Fibroblast of lung (primary cell): ENCODE data around the gene ADAMTS10. TPM values are rescaled to one million over a fixed set of nuclear protein-coding genes. Genes with fewer than 3 reads are reported as not detected.

Source experiments
- DNase-seq, 2 donors: peaks; one replicate each; pipeline versions ENCODE4 v3.0.0 to v3.0.0-alpha.2; 2010; ENCODE audit warnings: low read depth in 2 of 2
- H2AFZ ChIP-seq: 2 replicates; pipeline ENCODE4 v1.5.1; 2012; ENCODE audit warnings: low read length, control low read depth, inconsistent platforms
- H3K27ac ChIP-seq: 2 replicates; pipeline ENCODE4 v1.5.1; 2011; ENCODE audit warnings: low read length, control low read depth; ENCODE audit not compliant: insufficient read depth
- H3K27me3 ChIP-seq: 2 replicates; pipeline ENCODE4 v1.5.1; 2011; ENCODE audit warnings: mild to moderate bottlenecking, low read length; ENCODE audit not compliant: control insufficient read depth, insufficient read depth
- H3K36me3 ChIP-seq: 2 replicates; pipeline ENCODE4 v1.5.1; 2011; ENCODE audit warnings: low read length; ENCODE audit not compliant: control insufficient read depth, insufficient read depth
- H3K4me1 ChIP-seq: 2 replicates; pipeline ENCODE4 v1.5.1; 2011; ENCODE audit warnings: low read length; ENCODE audit not compliant: control insufficient read depth, insufficient read depth; ENCODE audit errors: extremely low read depth
- H3K4me2 ChIP-seq: 2 replicates; pipeline ENCODE4 v1.5.1; 2011; ENCODE audit warnings: low read length, control low read depth; ENCODE audit not compliant: insufficient read depth; ENCODE audit errors: extremely low read depth
- H3K4me3 ChIP-seq, 4 experiments: fragments of 200-600 bp in 1 of 4; sonication (generic) in 1 of 4; replicated peaks in 1 of 4; 2 replicates each; pipeline ENCODE4 v1.5.1; 2011 to 2016; ENCODE audit warnings: low read length in 4 of 4, low read depth in 3 of 4, mild to moderate bottlenecking in 3 of 4, control low read depth in 2 of 4, inconsistent platforms in 1 of 4, mixed read lengths in 1 of 4; ENCODE audit not compliant: insufficient read depth in 1 of 4; ENCODE audit errors: control extremely low read depth in 1 of 4
- H3K79me2 ChIP-seq: 2 replicates; pipeline ENCODE4 v1.5.1; 2012; ENCODE audit warnings: mild to moderate bottlenecking, low read length, inconsistent platforms; ENCODE audit not compliant: control insufficient read depth, insufficient read depth
- H3K9ac ChIP-seq: 2 replicates; pipeline ENCODE4 v1.5.1; 2011; ENCODE audit warnings: mild to moderate bottlenecking, low read length, control low read depth; ENCODE audit not compliant: insufficient read depth
- H3K9me3 ChIP-seq: 2 replicates; pipeline ENCODE4 v1.5.1; 2012; ENCODE audit warnings: low read depth, low read length; ENCODE audit not compliant: control insufficient read depth, insufficient read depth
- H4K20me1 ChIP-seq: 2 replicates; pipeline ENCODE4 v1.5.1; 2011; ENCODE audit warnings: low read length; ENCODE audit not compliant: control insufficient read depth, insufficient read depth; ENCODE audit errors: extremely low read depth
- CTCF ChIP-seq, 2 donors: IDR thresholded peaks in 1 of 2; conservative IDR thresholded peaks in 1 of 2; 1 replicate in 1 of 2; 2 replicates in 1 of 2; pipeline ENCODE4 v1.5.1; 2011 to 2012; ENCODE audit warnings: low read length in 2 of 2, control low read depth in 1 of 2, inconsistent platforms in 1 of 2, low read depth in 1 of 2, mild to moderate bottlenecking in 1 of 2
- EZH2 ChIP-seq: IDR thresholded peaks from 2 replicates; pipeline ENCODE4 v1.5.1; 2012; ENCODE audit warnings: low read length, control low read depth, mild to moderate bottlenecking; ENCODE audit errors: missing control alignments
- polyA plus RNA-seq, 2 donors: library from polyadenylated mRNA; depleted of rRNA in 1 of 2; stranded (reverse) in 1 of 2; unstranded in 1 of 2; fragments of >200 nt; gene quantifications; 2 replicates each; pipeline ENCODE4 v1.2.1, GENCODE V29; 2011 to 2012; ENCODE audit warnings: missing spikeins in 1 of 2
- total RNA-seq: library from RNA; depleted of rRNA; stranded (reverse); fragments of >200 nt; gene quantifications from 2 replicates; pipeline ENCODE4 v1.2.1, GENCODE V29; 2014

ADAMTS10 gene
- total and polyA plus RNA-seq, 2 donors (not counting 1 experiment from before 2014, with no cell fraction given): 2.0 to 11.2 TPM

- H4K20me1 ChIP-seq: no peaks in the 10 kb centered on the region
- TF ChIP-seq CTCF (conservative IDR thresholded peaks at IDR 0.05 in 1 of 2, IDR thresholded peaks at IDR 0.05 in 1 of 2; ENCODE audit: low read depth in 1 of 2, low read length in 2 of 2) (no peak), EZH2 (no peak)
These were observed 25.3 kb downstream of the ADAMTS10 start for GRCh38 chr19:8584965-8585893.

GRCh38 chr19:8580710-8581281 lies 29.7 kb downstream of the ADAMTS10 start:
- no peaks in the 10 kb centered on the region for H3K4me1 ChIP-seq
- no peaks in the 10 kb centered on the region for H3K36me3 ChIP-seq
- peak; percentile 91 to 99 for TF ChIP-seq CTCF (conservative IDR thresholded peaks at IDR 0.05 in 1 of 2, IDR thresholded peaks at IDR 0.05 in 1 of 2; ENCODE audit: low read depth in 1 of 2, low read length in 2 of 2)
- no peak for TF ChIP-seq EZH2
- H3K9me3 ChIP-seq: no peaks in the 10 kb centered on the region
- H3K27me3 ChIP-seq: peaks cover 3% of the 10 kb centered on the region
- H4K20me1 ChIP-seq: no peaks in the 10 kb centered on the region
- H3K79me2 ChIP-seq: no peaks in the 10 kb centered on the region
- H2AFZ ChIP-seq: no peak overlapping the region
- peak; percentile 55 to 73 for DNase-seq
- no peak overlapping the region for H3K27ac ChIP-seq
- no peak overlapping the region for H3K4me3 ChIP-seq
- H3K9ac ChIP-seq: no peak overlapping the region
- H3K4me2 ChIP-seq: no peak overlapping the region

More at GRCh38 chr19:8584965-8585893, 25.3 kb downstream of the ADAMTS10 start:
- no peaks in the 10 kb centered on the region for H3K36me3 ChIP-seq
- H3K9ac ChIP-seq: no peak overlapping the region
- H3K27me3 ChIP-seq: no peaks in the 10 kb centered on the region
- H3K4me1 ChIP-seq: no peaks in the 10 kb centered on the region
- H3K9me3 ChIP-seq: no peaks in the 10 kb centered on the region
- no peak for DNase-seq
- H3K79me2 ChIP-seq: no peaks in the 10 kb centered on the region
- H3K4me3 ChIP-seq: no peak overlapping the region
- no peak overlapping the region for H3K4me2 ChIP-seq
- H2AFZ ChIP-seq: no peak overlapping the region
- no peak overlapping the region for H3K27ac ChIP-seq

GRCh38 chr19:8578642-8579265 lies 31.8 kb downstream of the ADAMTS10 start:
- Histone ChIP-seq H3K4me1 (no peaks in the 10 kb centered on the region), H3K36me3 (no peaks in the 10 kb centered on the region), H3K9ac (no peak overlapping the region), H2AFZ (no peak overlapping the region), H3K27me3 (peaks cover 3% of the 10 kb centered on the region), H3K79me2 (no peaks in the 10 kb centered on the region), H3K9me3 (no peaks in the 10 kb centered on the region), H4K20me1 (no peaks in the 10 kb centered on the region), H3K4me3 (no peak overlapping the region), H3K4me2 (no peak overlapping the region), H3K27ac (no peak overlapping the region)
- TF ChIP-seq EZH2: no peak
- peak; percentile 78 to 91 for TF ChIP-seq CTCF (conservative IDR thresholded peaks at IDR 0.05 in 1 of 2, IDR thresholded peaks at IDR 0.05 in 1 of 2; ENCODE audit: low read depth in 1 of 2, low read length in 2 of 2)
- peak; percentile 41 to 57 for DNase-seq
